B cell (primary cell): ENCODE data around the gene TMEM182. TPM values are rescaled to one million over a fixed set of nuclear protein-coding genes. Genes with fewer than 3 reads are reported as not detected.

Experiments used
- ATAC-seq: fragments of 200-7000 bp; cut with Tn5 transposase; one replicate; pipeline ENCODE4 v1.10.0; 2021; ENCODE audit warnings: low read depth, mild to moderate bottlenecking, moderate number of reproducible peaks, moderate library complexity
- CTCF ChIA-PET: fragments of 350-600 bp; sonication (Branson Sonifier 250); formaldehyde crosslinking; loops from one replicate; lab custom pipeline; 2021; ENCODE audit warnings: antibody characterized with exemption, inconsistent platforms; lab: Charles Lee
- POLR2A ChIA-PET: fragments of 350-600 bp; sonication (Branson Sonifier 250); formaldehyde crosslinking; loops from one replicate; lab custom pipeline; 2021; ENCODE audit warnings: antibody characterized with exemption; lab: Charles Lee
- DNase-seq: peaks from one replicate; pipeline ENCODE4 v3.0.0; 2013
- H2AFZ ChIP-seq: 2 replicates; pipeline ENCODE4 v1.6.1; 2012; ENCODE audit warnings: mild to moderate bottlenecking, low read depth, low read length; ENCODE audit not compliant: insufficient read depth, poor library complexity, severe bottlenecking
- H3K27ac ChIP-seq, 2 donors: 1 replicate in 1 of 2; 2 replicates in 1 of 2; pipeline ENCODE4 v1.5.1; 2012 to 2013; ENCODE audit warnings: low read length in 2 of 2, mild to moderate bottlenecking in 2 of 2, moderate library complexity in 1 of 2
- H3K27me3 ChIP-seq, 4 experiments: fragments of 200-600 bp in 1 of 4; sonication (generic) in 1 of 4; replicated peaks in 1 of 4; 1 replicate in 2 of 4; 2 replicates in 2 of 4; pipeline versions ENCODE4 v1.6.1 to v1.7.0; 2013 to 2016; ENCODE audit warnings: low read length in 3 of 4, mild to moderate bottlenecking in 2 of 4, mixed read lengths in 1 of 4, moderate library complexity in 1 of 4; ENCODE audit not compliant: insufficient read depth in 4 of 4, control insufficient read depth in 3 of 4; ENCODE audit errors: control extremely low read depth in 1 of 4
- H3K36me3 ChIP-seq, 2 experiments: replicated peaks in 1 of 2; 1 replicate in 1 of 2; 2 replicates in 1 of 2; pipeline versions ENCODE4 v1.6.1 to v1.7.1; 2013; ENCODE audit warnings: low read length in 1 of 2; ENCODE audit not compliant: insufficient read depth in 2 of 2, control insufficient read depth in 1 of 2; ENCODE audit errors: control extremely low read depth in 1 of 2, extremely low read depth in 1 of 2
- H3K4me1 ChIP-seq, 2 donors: fragments of 200-600 bp in 1 of 2; sonication (generic) in 1 of 2; 1 replicate in 1 of 2; 2 replicates in 1 of 2; pipeline versions ENCODE4 v1.5.1 to v1.6.1; 2013 to 2017; ENCODE audit warnings: low read length in 2 of 2; ENCODE audit not compliant: control insufficient read depth in 2 of 2, insufficient read depth in 2 of 2
- H3K4me2 ChIP-seq: replicated peaks from 2 replicates; pipeline ENCODE3; 2012; ENCODE audit warnings: mild to moderate bottlenecking, low read depth, low read length; ENCODE audit not compliant: poor library complexity, severe bottlenecking
- H3K4me3 ChIP-seq, 5 experiments: fragments of 200-600 bp in 1 of 5; sonication (generic) in 1 of 5; 1 replicate in 3 of 5; 2 replicates in 2 of 5; pipeline versions ENCODE4 v1.5.1 to v1.7.0; 2011 to 2016; ENCODE audit warnings: low read length in 4 of 5, mild to moderate bottlenecking in 4 of 5, low read depth in 2 of 5, control low read depth in 1 of 5, moderate library complexity in 1 of 5; ENCODE audit not compliant: insufficient read depth in 1 of 5; ENCODE audit errors: control extremely low read depth in 1 of 5, extremely low read depth in 1 of 5
- H3K79me2 ChIP-seq: fragments of 200-600 bp; sonication (generic); one replicate; pipeline ENCODE4 v1.6.0; 2016; ENCODE audit warnings: low read length; ENCODE audit not compliant: control insufficient read depth, insufficient read depth
- H3K9ac ChIP-seq: fragments of 200-600 bp; sonication (generic); 2 replicates; pipeline ENCODE4 v1.6.1; 2017; ENCODE audit warnings: mild to moderate bottlenecking, low read length, moderate library complexity
- H3K9me3 ChIP-seq, 3 donors: one replicate each; pipeline versions ENCODE4 v1.6.1 to v1.7.1; 2013; ENCODE audit warnings: low read length in 2 of 3; ENCODE audit not compliant: control insufficient read depth in 2 of 3, insufficient read depth in 1 of 3; ENCODE audit errors: control extremely low read depth in 1 of 3
- H4K20me1 ChIP-seq: 2 replicates; pipeline ENCODE4 v1.6.0; 2012; ENCODE audit warnings: mild to moderate bottlenecking, low read length; ENCODE audit not compliant: insufficient read depth, control insufficient read depth, poor library complexity, severe bottlenecking
- H3K27ac Mint-ChIP-seq: one replicate; pipeline ENCODE4 v1.8.0; 2021; ENCODE audit warnings: mixed read lengths
- H3K27me3 Mint-ChIP-seq: one replicate; pipeline ENCODE4 v1.8.0; 2021; ENCODE audit warnings: mixed read lengths
- H3K4me1 Mint-ChIP-seq: one replicate; pipeline ENCODE4 v1.8.0; 2021; ENCODE audit warnings: mixed read lengths
- H3K4me3 Mint-ChIP-seq: one replicate; pipeline ENCODE4 v1.8.0; 2021; ENCODE audit warnings: mixed read lengths
- H3K9me3 Mint-ChIP-seq: one replicate; pipeline ENCODE4 v1.8.0; 2022; ENCODE audit warnings: mixed read lengths; ENCODE audit not compliant: insufficient read depth
- EZH2 ChIP-seq: IDR thresholded peaks from 2 replicates; pipeline ENCODE4 v1.6.1; 2012; ENCODE audit warnings: borderline replicate concordance, low read depth, mild to moderate bottlenecking, moderate library complexity, low read length; ENCODE audit not compliant: insufficient read depth, poor library complexity, severe bottlenecking
- WGBS: methylation state at CpG from one replicate; pipeline ENCODE4 v1.1.5; 2013; ENCODE audit warnings: missing lambda C conversion rate; ENCODE audit not compliant: insufficient coverage; 5-methylcytosine and 5-hydroxymethylcytosine counted together
- intact Hi-C: fragments of 100-400 bp; cut with micrococcal nuclease; formaldehyde crosslinking; loops from one replicate; pipeline ENCODE4 v1.10.0; 2022
- polyA plus RNA-seq: library from polyadenylated mRNA; depleted of rRNA; stranded (reverse); fragments of >200 nt; gene quantifications from 2 replicates; pipeline ENCODE4 v1.2.3, GENCODE V29; 2012
- total RNA-seq, 2 donors: library from RNA; stranded (reverse); fragments of 120-200 nt in 1 of 2; gene quantifications; 1 replicate in 1 of 2; 2 replicates in 1 of 2; pipeline versions ENCODE4 v1.2.3 to v1.2.4, GENCODE V29; 2013 to 2022
- TF ChIP-seq, protein P1 (sequence below): fragments of 200-600 bp; IDR thresholded peaks from one replicate; pipeline ENCODE4 v1.8.0; 2022; ENCODE audit warnings: antibody characterized with exemption, mild to moderate bottlenecking

The TMEM182 gene
- total and polyA plus RNA-seq, 2 donors (not counting 1 experiment from before 2014, with no cell fraction given), result 3.8 to 6.5 TPM

DNA sequence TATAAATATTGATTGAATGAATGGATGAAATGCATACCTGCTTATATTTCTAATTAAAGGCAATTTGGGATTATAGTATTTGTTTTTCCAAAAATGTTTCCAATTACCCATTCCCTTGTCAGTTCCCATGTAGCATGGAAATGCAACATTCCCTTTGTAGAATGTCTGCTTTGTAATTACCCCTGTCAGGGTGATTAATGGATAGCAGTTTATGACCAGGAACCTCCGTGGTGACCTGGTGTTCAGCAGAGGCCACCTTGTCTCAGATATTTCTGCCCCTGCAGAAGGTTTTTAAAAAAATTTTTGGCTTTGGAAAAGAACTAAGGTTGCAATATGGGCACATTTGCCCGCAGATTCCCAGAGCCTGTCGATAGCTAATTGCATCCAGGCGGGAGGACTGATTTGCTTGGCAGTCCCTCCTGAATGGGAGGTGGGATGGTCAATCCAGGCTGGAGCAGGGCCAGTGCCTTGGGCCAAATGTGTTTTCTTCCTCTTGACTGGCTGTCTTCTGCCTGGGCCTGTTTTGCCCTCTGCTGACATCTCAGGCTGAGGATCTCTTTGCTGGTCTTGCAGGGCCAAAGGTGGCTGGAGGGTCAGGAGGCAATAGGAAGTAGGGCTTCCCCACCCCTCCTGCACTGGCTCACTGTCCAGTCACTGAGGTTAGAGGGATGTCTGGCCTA is 82.1 kb downstream of the TMEM182 start:
- H3K36me3 ChIP-seq, result no peaks in the 10 kb centered on the region
- Mint-ChIP-seq H3K4me1 (peaks cover 2% of the 10 kb centered on the region), H3K9me3 (no peaks in the 10 kb centered on the region), H3K4me3 (no peak overlapping the region), H3K27ac (no peak overlapping the region), H3K27me3 (peaks cover 6% of the 10 kb centered on the region)
- no peaks in the 10 kb centered on the region for H3K4me1 ChIP-seq
- H4K20me1 ChIP-seq, result no peaks in the 10 kb centered on the region
- 82% methylated on average over 4 of the region's 4 CpGs for WGBS
- no peak overlapping the region for H2AFZ ChIP-seq
- no peak overlapping the region for H3K9ac ChIP-seq
- no peaks in the 10 kb centered on the region for H3K79me2 ChIP-seq
- H3K27ac ChIP-seq, result no peak overlapping the region
- ChIA-PET POLR2A (no interaction called here), CTCF (no interaction called here)
- TF ChIP-seq, protein P1, sequence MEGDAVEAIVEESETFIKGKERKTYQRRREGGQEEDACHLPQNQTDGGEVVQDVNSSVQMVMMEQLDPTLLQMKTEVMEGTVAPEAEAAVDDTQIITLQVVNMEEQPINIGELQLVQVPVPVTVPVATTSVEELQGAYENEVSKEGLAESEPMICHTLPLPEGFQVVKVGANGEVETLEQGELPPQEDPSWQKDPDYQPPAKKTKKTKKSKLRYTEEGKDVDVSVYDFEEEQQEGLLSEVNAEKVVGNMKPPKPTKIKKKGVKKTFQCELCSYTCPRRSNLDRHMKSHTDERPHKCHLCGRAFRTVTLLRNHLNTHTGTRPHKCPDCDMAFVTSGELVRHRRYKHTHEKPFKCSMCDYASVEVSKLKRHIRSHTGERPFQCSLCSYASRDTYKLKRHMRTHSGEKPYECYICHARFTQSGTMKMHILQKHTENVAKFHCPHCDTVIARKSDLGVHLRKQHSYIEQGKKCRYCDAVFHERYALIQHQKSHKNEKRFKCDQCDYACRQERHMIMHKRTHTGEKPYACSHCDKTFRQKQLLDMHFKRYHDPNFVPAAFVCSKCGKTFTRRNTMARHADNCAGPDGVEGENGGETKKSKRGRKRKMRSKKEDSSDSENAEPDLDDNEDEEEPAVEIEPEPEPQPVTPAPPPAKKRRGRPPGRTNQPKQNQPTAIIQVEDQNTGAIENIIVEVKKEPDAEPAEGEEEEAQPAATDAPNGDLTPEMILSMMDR, result no peak
- TF ChIP-seq EZH2, result no peak
- H3K9me3 ChIP-seq, result no peaks in the 10 kb centered on the region
- intact Hi-C loops, result no loop called here
- no peak overlapping the region for H3K4me3 ChIP-seq
- H3K4me2 ChIP-seq, result no peak overlapping the region
- peaks cover 0 to 8% (median 2%) of the 10 kb centered on the region in 4 experiments for H3K27me3 ChIP-seq
- no peak for DNase-seq
- ATAC-seq, result no peak

DNA sequence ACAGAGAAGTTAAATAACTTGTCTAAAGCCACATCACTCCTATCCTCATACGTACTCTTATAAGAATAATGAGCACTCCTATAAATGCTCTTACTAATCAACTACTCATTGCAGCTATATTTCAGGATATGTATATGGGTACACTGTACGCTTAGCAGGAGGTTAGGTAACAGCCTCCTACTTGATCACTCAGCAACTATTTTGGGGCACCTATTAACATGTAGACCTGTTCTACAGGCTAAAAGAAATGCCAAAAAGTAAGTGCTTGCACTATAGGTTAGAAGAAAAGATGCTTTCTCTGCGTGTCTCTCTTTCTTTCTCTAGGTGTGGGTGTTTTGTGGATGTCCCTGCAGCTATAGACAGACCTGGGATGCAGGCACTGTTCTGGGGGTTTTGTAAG is 83.1 kb downstream of the TMEM182 start:
- Histone ChIP-seq H3K36me3 (no peaks in the 10 kb centered on the region), H3K9me3 (no peaks in the 10 kb centered on the region), H3K27ac (no peak overlapping the region), H3K4me1 (no peaks in the 10 kb centered on the region), H3K27me3 (peaks cover 0 to 9% (median 2%) of the 10 kb centered on the region in 4 experiments), H2AFZ (no peak overlapping the region), H3K9ac (no peak overlapping the region), H3K4me3 (no peak overlapping the region), H3K4me2 (no peak overlapping the region), H3K79me2 (no peaks in the 10 kb centered on the region), H4K20me1 (no peaks in the 10 kb centered on the region)
- no peak for ATAC-seq
- Mint-ChIP-seq H3K9me3 (no peaks in the 10 kb centered on the region), H3K27me3 (peaks cover 7% of the 10 kb centered on the region), H3K4me3 (no peak overlapping the region), H3K27ac (no peak overlapping the region), H3K4me1 (no peaks in the 10 kb centered on the region)
- WGBS, result 78% methylated on average over 1 of the region's 3 CpGs
- intact Hi-C loops, result no loop called here
- ChIA-PET POLR2A (no interaction called here), CTCF (no interaction called here)
- DNase-seq, result no peak
- TF ChIP-seq, protein P1, result no peak
- no peak for TF ChIP-seq EZH2
